ENCODE measurements around the gene HEXD. TPM values are rescaled to one million over a fixed set of nuclear protein-coding genes. Genes with fewer than 3 reads are reported as not detected.

HEXD gene
- total RNA-seq, 2 donors from 2014 or later, result 76.1 to 145 TPM

DNA sequence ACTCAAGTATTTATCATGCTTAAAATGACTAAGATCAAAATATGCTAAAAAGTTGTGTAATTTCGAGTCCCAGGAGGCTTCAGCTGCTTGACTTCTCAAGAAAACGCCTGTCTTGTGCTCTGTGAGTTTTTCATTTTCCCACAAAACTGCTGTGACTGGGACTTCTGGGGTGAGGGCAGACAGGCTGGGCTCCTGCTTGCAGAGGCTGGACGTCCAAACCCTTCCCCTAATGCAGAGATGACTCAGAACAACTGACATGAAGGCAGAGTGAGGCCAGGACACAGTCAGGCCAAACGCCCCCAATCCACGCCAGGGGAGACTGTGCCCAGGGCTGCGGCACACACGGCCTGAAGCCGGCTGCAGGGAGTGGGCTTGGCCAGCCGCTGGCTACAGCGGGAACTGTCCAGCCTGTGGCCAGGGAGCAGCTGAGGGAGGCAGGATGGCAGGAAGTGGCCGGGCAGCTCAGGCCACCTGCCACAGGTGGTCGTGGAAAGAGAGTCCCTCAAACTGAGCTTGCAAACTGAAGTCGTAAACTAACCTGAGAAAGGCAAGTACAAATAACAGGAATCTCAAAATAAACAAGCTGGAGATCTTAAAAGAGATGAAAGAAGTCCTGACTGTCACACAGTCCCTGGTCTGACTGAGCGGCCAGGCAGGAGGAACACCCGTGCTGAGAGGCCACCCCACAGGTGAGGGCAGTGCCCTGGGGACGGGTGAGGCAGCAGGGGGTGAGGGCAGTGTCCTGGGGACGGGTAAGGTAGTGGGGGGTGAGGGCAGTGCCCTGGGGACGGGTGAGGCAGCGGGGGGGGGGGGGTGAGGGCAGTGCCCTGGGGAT, 21.3 kb upstream of the HEXD start:
- intact Hi-C loops (cut with DNase I), result no loop called here
- 52% methylated on average over 19 of the region's 19 CpGs for WGBS
- H3K27me3 ChIP-seq (replicated peaks; ENCODE audit: insufficient read depth), result no peaks in the 10 kb centered on the region

DNA sequence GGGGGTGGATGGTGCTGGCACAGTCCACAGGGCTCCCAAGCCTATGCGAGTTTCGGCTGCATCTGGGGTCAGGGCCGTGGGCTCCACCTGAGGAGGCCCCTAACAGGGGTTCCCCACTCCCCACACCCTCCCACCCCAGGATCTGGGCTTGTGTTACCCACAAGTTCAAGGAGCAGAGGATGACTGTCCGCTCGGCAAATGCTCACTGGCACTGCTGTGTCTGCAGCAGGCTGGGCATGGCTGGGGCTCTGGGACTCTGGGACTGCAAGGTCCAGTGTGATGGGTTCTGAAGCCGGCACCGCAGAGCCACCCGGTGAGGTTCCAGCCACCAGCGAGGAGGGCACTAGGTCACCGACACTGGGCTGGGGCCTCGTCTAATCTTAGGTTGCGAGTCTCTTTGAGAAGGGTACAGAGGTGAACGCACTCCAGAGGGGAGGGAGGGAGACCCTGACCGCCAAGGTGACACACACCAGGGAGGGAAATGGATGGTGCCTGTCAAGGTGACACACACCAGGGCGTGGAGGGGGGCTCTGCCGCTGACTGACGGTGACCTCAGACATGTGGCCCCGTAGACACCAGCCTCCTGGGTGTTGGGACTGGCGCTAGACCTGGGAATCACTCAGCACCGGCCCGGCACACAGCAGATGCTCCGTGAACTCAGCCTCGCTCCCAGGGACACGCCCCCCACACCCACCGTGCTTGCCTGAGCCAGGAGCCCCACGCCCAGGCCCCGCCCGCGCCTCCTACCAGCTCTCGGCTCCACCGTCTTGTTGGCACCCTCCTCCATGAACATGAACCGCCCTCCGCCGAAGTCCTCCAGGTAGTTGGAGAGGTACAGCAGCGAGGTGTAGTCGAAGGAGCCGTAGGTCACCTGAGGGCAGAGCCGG, 20.5 kb upstream of the HEXD start:
- Histone ChIP-seq H3K4me1 (replicated peaks) (no peaks in the 10 kb centered on the region), H3K27me3 (replicated peaks; ENCODE audit: insufficient read depth) (no peaks in the 10 kb centered on the region), H3K9me3 (no peaks in the 10 kb centered on the region), H3K4me3 (no peak overlapping the region), H3K27ac (peak overlapping the region in 1 of 2 donors; percentile 11), H3K36me3 (no peaks in the 10 kb centered on the region)
- intact Hi-C loops (cut with DNase I), result no loop called here
- 84% methylated on average over 38 of the region's 38 CpGs for WGBS
- no peak for DNase-seq (ENCODE audit: low spot score)
- no peak for TF ChIP-seq POLR2A (IDR thresholded peaks at IDR 0.05)
- TF ChIP-seq POLR2AphosphoS5 (IDR thresholded peaks at IDR 0.05), result no peak
- TF ChIP-seq, protein P1, sequence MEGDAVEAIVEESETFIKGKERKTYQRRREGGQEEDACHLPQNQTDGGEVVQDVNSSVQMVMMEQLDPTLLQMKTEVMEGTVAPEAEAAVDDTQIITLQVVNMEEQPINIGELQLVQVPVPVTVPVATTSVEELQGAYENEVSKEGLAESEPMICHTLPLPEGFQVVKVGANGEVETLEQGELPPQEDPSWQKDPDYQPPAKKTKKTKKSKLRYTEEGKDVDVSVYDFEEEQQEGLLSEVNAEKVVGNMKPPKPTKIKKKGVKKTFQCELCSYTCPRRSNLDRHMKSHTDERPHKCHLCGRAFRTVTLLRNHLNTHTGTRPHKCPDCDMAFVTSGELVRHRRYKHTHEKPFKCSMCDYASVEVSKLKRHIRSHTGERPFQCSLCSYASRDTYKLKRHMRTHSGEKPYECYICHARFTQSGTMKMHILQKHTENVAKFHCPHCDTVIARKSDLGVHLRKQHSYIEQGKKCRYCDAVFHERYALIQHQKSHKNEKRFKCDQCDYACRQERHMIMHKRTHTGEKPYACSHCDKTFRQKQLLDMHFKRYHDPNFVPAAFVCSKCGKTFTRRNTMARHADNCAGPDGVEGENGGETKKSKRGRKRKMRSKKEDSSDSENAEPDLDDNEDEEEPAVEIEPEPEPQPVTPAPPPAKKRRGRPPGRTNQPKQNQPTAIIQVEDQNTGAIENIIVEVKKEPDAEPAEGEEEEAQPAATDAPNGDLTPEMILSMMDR (IDR thresholded peaks at IDR 0.05), result no peak

More for the DNA sequence above, 21.3 kb upstream of the HEXD start:
- DNase-seq (ENCODE audit: low spot score), result no peak
- Histone ChIP-seq H3K9me3 (no peaks in the 10 kb centered on the region), H3K4me1 (replicated peaks) (no peaks in the 10 kb centered on the region), H3K4me3 (no peak overlapping the region), H3K27ac (peak overlapping the region in 1 of 2 donors; percentile 11), H3K36me3 (no peaks in the 10 kb centered on the region)
- TF ChIP-seq POLR2A (IDR thresholded peaks at IDR 0.05) (no peak), POLR2AphosphoS5 (IDR thresholded peaks at IDR 0.05) (no peak)
- TF ChIP-seq, protein P1 (IDR thresholded peaks at IDR 0.05), result no peak

DNA sequence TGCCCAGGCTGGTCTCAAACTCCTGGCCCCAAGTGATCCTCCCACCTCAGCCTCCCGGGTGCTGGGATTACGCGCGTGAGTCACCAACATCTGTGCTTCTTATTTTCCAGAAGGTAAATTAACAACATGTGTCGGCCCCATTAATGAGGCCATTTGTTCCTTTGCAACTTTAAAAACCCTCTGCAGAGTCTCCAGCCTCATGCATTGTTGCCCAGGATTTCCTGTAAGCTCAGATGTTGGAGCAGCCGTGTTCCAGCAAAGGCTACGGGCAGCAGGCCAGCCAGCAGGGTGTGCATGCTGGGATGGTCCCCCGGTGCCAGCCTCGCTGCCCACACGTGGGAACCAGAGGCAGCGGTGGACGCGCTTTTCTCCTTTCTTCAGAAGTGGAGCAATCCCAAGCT, 19.1 kb upstream of the HEXD start:
- 44% methylated on average over 13 of the region's 13 CpGs for WGBS
- intact Hi-C loops (cut with DNase I), result no loop called here
- Histone ChIP-seq H3K27ac (no peak overlapping the region), H3K4me1 (replicated peaks) (no peaks in the 10 kb centered on the region), H3K9me3 (no peaks in the 10 kb centered on the region), H3K36me3 (peaks cover 0 to 9% of the 10 kb centered on the region in 2 donors), H3K27me3 (replicated peaks; ENCODE audit: insufficient read depth) (no peaks in the 10 kb centered on the region), H3K4me3 (no peak overlapping the region)
- DNase-seq (ENCODE audit: low spot score), result no peak
- TF ChIP-seq, protein P1 (IDR thresholded peaks at IDR 0.05), result no peak
- TF ChIP-seq POLR2AphosphoS5 (IDR thresholded peaks at IDR 0.05) (no peak), POLR2A (IDR thresholded peaks at IDR 0.05) (no peak)

DNA sequence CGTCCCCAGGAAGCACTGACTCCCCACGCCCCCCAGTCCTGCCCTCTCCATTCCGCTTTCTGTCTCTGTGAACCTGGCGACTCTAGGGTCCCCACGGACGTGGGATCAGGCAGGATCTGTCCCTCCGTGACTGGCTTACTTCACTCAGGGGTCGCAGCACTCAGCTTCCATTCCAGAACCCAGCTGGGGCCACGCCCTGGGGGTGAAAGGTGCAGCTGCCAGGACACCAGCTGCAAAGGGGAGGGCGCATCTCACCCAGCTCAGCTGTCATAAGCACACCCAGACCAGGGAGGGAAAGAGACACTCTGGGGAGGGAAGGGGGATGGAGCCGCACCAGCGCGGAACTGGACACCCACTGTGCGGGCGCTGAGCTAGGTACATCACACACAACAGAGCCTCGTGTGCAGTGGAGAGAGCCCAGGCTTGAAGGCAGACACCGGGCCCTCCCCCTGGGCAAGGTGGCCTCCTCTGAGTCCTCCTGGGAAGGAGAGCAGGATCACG, 18.5 kb upstream of the HEXD start:
- intact Hi-C loops (cut with DNase I), result no loop called here
- TF ChIP-seq POLR2A (IDR thresholded peaks at IDR 0.05) (no peak), POLR2AphosphoS5 (IDR thresholded peaks at IDR 0.05) (no peak)
- TF ChIP-seq, protein P1 (IDR thresholded peaks at IDR 0.05), result no peak
- H3K4me3 ChIP-seq, result no peak overlapping the region

More for the DNA sequence above, 18.5 kb upstream of the HEXD start:
- WGBS, result 76% methylated on average over 16 of the region's 18 CpGs
- H3K36me3 ChIP-seq, result peaks cover 0 to 12% of the 10 kb centered on the region in 2 donors
- no peaks in the 10 kb centered on the region for H3K27me3 ChIP-seq (replicated peaks; ENCODE audit: insufficient read depth)
- no peaks in the 10 kb centered on the region for H3K9me3 ChIP-seq
- H3K27ac ChIP-seq, result no peak overlapping the region
- DNase-seq (ENCODE audit: low spot score), result no peak
- H3K4me1 ChIP-seq (replicated peaks), result no peaks in the 10 kb centered on the region
